Neuronal stem cell (in vitro differentiated cells): ENCODE measurements around the gene SYNE1.

Source experiments
- DNase-seq: peaks from one replicate; pipeline ENCODE4 v3.0.0-alpha.2; 2013; ENCODE audit warnings: low spot score
- H2AFZ ChIP-seq: one replicate; pipeline ENCODE4 v1.6.1; 2013; ENCODE audit warnings: mild to moderate bottlenecking, low read length, inconsistent platforms
- H2AK5ac ChIP-seq: 2 replicates; pipeline ENCODE4 v1.6.1; 2013; ENCODE audit warnings: low read depth, mild to moderate bottlenecking, inconsistent platforms, low read length, moderate library complexity, mixed read lengths
- H2BK120ac ChIP-seq: 2 replicates; pipeline ENCODE4 v1.6.1; 2013; ENCODE audit warnings: low read depth, mild to moderate bottlenecking, inconsistent platforms, low read length, moderate library complexity, mixed read lengths
- H2BK12ac ChIP-seq: one replicate; pipeline ENCODE4 v1.6.1; 2013; ENCODE audit warnings: low read length, inconsistent platforms
- H2BK15ac ChIP-seq: 2 replicates; pipeline ENCODE4 v1.6.1; 2013; ENCODE audit warnings: mild to moderate bottlenecking, low read length, inconsistent platforms, mixed read lengths
- H2BK5ac ChIP-seq: one replicate; pipeline ENCODE4 v1.6.1; 2013; ENCODE audit warnings: inconsistent platforms, mild to moderate bottlenecking, low read length, moderate library complexity
- H3K14ac ChIP-seq: one replicate; pipeline ENCODE4 v1.6.1; 2013; ENCODE audit warnings: low read length, inconsistent platforms
- H3K18ac ChIP-seq: 2 replicates; pipeline ENCODE4 v1.6.1; 2013; ENCODE audit warnings: low read length, inconsistent platforms
- H3K23ac ChIP-seq: 2 replicates; pipeline ENCODE4 v1.6.1; 2013; ENCODE audit warnings: low read depth, mild to moderate bottlenecking, mixed read lengths, low read length, inconsistent platforms; ENCODE audit not compliant: poor library complexity
- H3K27ac ChIP-seq: replicated peaks from 3 replicates; pipeline ENCODE4 v1.5.1; 2013; ENCODE audit warnings: low read length, inconsistent platforms
- H3K27me3 ChIP-seq, 3 experiments: 2 replicates each; pipeline ENCODE4 v1.6.1; 2013; ENCODE audit warnings: low read length in 3 of 3, mild to moderate bottlenecking in 2 of 3, inconsistent platforms in 1 of 3, low read depth in 1 of 3, mixed read lengths in 1 of 3, moderate library complexity in 1 of 3; ENCODE audit not compliant: control insufficient read depth in 3 of 3, insufficient read depth in 3 of 3
- H3K36me3 ChIP-seq, 2 donors: replicated peaks in 1 of 2; 2 replicates each; pipeline ENCODE4 v1.6.1; 2013; ENCODE audit warnings: low read length in 2 of 2; ENCODE audit not compliant: control insufficient read depth in 2 of 2, insufficient read depth in 2 of 2
- H3K4ac ChIP-seq: 2 replicates; pipeline ENCODE4 v1.6.1; 2013; ENCODE audit warnings: inconsistent platforms, mild to moderate bottlenecking, low read length, moderate library complexity
- H3K4me1 ChIP-seq, 2 donors: 1 replicate in 1 of 2; 2 replicates in 1 of 2; pipeline ENCODE4 v1.6.1; 2013; ENCODE audit warnings: low read length in 2 of 2, low read depth in 1 of 2; ENCODE audit not compliant: control insufficient read depth in 2 of 2, insufficient read depth in 1 of 2
- H3K4me2 ChIP-seq: one replicate; pipeline ENCODE4 v1.6.1; 2013; ENCODE audit warnings: mild to moderate bottlenecking, low read length, inconsistent platforms; ENCODE audit not compliant: insufficient read depth, poor library complexity, severe bottlenecking
- H3K4me3 ChIP-seq, 2 donors: 2 replicates each; pipeline ENCODE4 v1.5.1; 2013; ENCODE audit warnings: low read length in 2 of 2, mild to moderate bottlenecking in 2 of 2, inconsistent platforms in 1 of 2, moderate library complexity in 1 of 2
- H3K79me1 ChIP-seq: one replicate; pipeline ENCODE4 v1.6.1; 2013; ENCODE audit warnings: low read depth, mild to moderate bottlenecking, inconsistent platforms, low read length, moderate library complexity
- H3K9ac ChIP-seq: one replicate; pipeline ENCODE4 v1.6.1; 2013; ENCODE audit warnings: mild to moderate bottlenecking, low read depth, low read length, inconsistent platforms; ENCODE audit not compliant: poor library complexity
- H3K9me3 ChIP-seq, 2 donors: replicated peaks in 1 of 2; 2 replicates each; pipeline versions ENCODE3 to v1.6.1; 2013; ENCODE audit warnings: low read length in 2 of 2, mild to moderate bottlenecking in 2 of 2, inconsistent platforms in 1 of 2, low read depth in 1 of 2, mixed read lengths in 1 of 2, moderate library complexity in 1 of 2; ENCODE audit not compliant: control insufficient read depth in 2 of 2, insufficient read depth in 1 of 2
- H4K8ac ChIP-seq: one replicate; pipeline ENCODE4 v1.6.1; 2013; ENCODE audit warnings: low read depth, mild to moderate bottlenecking, inconsistent platforms, low read length, moderate library complexity
- H4K91ac ChIP-seq: one replicate; pipeline ENCODE4 v1.6.1; 2013; ENCODE audit warnings: low read length, low read depth, mild to moderate bottlenecking, inconsistent platforms; ENCODE audit not compliant: poor library complexity
- WGBS, 2 donors: extraction: QIAGEN DNeasy Blood & Tissue Kit; methylation state at CpG; one replicate each; pipeline ENCODE4 v1.1.7; 2013; ENCODE audit warnings: missing lambda C conversion rate in 2 of 2, mixed read lengths in 1 of 2; ENCODE audit not compliant: insufficient read length in 2 of 2, insufficient replicate concordance in 1 of 2; ENCODE audit errors: extremely low coverage in 2 of 2; 5-methylcytosine and 5-hydroxymethylcytosine counted together

Gene SYNE1

GRCh38 chr6:152127432-152128165 is 509.6 kb downstream of the SYNE1 start:
- H2AFZ ChIP-seq = no peak overlapping the region

GRCh38 chr6:152124429-152125074 is 512.6 kb downstream of the SYNE1 start:
- Histone ChIP-seq H2BK12ac (no peak overlapping the region), H3K14ac (no peak overlapping the region), H3K36me3 (no peaks in the 10 kb centered on the region), H2BK15ac (no peak overlapping the region), H2BK5ac (no peak overlapping the region), H3K9me3 (no peaks in the 10 kb centered on the region), H3K9ac (no peak overlapping the region), H3K4me1 (no peaks in the 10 kb centered on the region), H3K79me1 (no peaks in the 10 kb centered on the region), H3K4me2 (no peak overlapping the region), H3K18ac (no peak overlapping the region), H3K4ac (no peak overlapping the region), H3K4me3 (no peak overlapping the region), H3K27ac (no peak overlapping the region), H2BK120ac (no peak overlapping the region), H3K23ac (no peak overlapping the region), H4K91ac (no peak overlapping the region), H4K8ac (no peak overlapping the region), H2AK5ac (no peak overlapping the region), H3K27me3 (no peaks in the 10 kb centered on the region), H2AFZ (no peak overlapping the region)
- WGBS, 2 donors = no CpG with 5 or more reads among the region's 3 CpGs
- DNase-seq = peak; percentile 20

More at GRCh38 chr6:152127432-152128165, 509.6 kb downstream of the SYNE1 start:
- Histone ChIP-seq H3K4me1 (no peaks in the 10 kb centered on the region), H3K9ac (no peak overlapping the region), H3K23ac (no peak overlapping the region), H3K27ac (no peak overlapping the region), H3K79me1 (no peaks in the 10 kb centered on the region), H3K4ac (no peak overlapping the region), H2BK5ac (no peak overlapping the region), H4K8ac (no peak overlapping the region), H3K4me2 (no peak overlapping the region), H3K27me3 (no peaks in the 10 kb centered on the region), H4K91ac (no peak overlapping the region), H3K4me3 (no peak overlapping the region), H3K14ac (no peak overlapping the region), H2BK12ac (no peak overlapping the region), H2BK15ac (no peak overlapping the region), H3K36me3 (no peaks in the 10 kb centered on the region), H3K9me3 (no peaks in the 10 kb centered on the region), H2AK5ac (no peak overlapping the region), H3K18ac (no peak overlapping the region), H2BK120ac (no peak overlapping the region)
- no CpG with 5 or more reads among the region's 8 CpGs for WGBS, 2 donors
- DNase-seq = no peak

- no peak overlapping the region for H2BK5ac ChIP-seq
- no peak overlapping the region for H2AK5ac ChIP-seq
- no peak overlapping the region for H3K9ac ChIP-seq
- H2BK120ac ChIP-seq = no peak overlapping the region
- no peak overlapping the region for H3K27ac ChIP-seq
- H4K8ac ChIP-seq = no peak overlapping the region
- DNase-seq = no peak
- no peak overlapping the region for H2AFZ ChIP-seq
- H3K36me3 ChIP-seq = no peaks in the 10 kb centered on the region
- no peak overlapping the region for H2BK15ac ChIP-seq
- H3K4me1 ChIP-seq = no peaks in the 10 kb centered on the region
- H4K91ac ChIP-seq = no peak overlapping the region
- no peak overlapping the region for H3K14ac ChIP-seq
- H3K4me2 ChIP-seq = no peak overlapping the region
- no CpG with 5 or more reads among the region's 3 CpGs for WGBS, 2 donors
- no peaks in the 10 kb centered on the region for H3K27me3 ChIP-seq
- no peaks in the 10 kb centered on the region for H3K9me3 ChIP-seq
- no peak overlapping the region for H2BK12ac ChIP-seq
- H3K4ac ChIP-seq = no peak overlapping the region
- H3K18ac ChIP-seq = no peak overlapping the region
- H3K4me3 ChIP-seq = no peak overlapping the region
- no peaks in the 10 kb centered on the region for H3K79me1 ChIP-seq
- H3K23ac ChIP-seq = no peak overlapping the region
These were observed 514.1 kb downstream of the SYNE1 start for GRCh38 chr6:152123076-152123475.

GRCh38 chr6:152122434-152122833 is 514.7 kb downstream of the SYNE1 start:
- Histone ChIP-seq H4K91ac (no peak overlapping the region), H3K27ac (no peak overlapping the region), H3K4me3 (peak overlapping the region in 1 of 2 donors; percentile 37), H3K9ac (no peak overlapping the region), H3K27me3 (no peaks in the 10 kb centered on the region), H2BK12ac (no peak overlapping the region), H3K4ac (no peak overlapping the region), H2AFZ (no peak overlapping the region), H3K4me2 (no peak overlapping the region), H3K18ac (peak overlapping the region; percentile 1), H3K36me3 (no peaks in the 10 kb centered on the region), H3K4me1 (no peaks in the 10 kb centered on the region), H2BK5ac (no peak overlapping the region), H3K14ac (no peak overlapping the region), H3K23ac (no peak overlapping the region), H2AK5ac (no peak overlapping the region), H2BK15ac (no peak overlapping the region), H2BK120ac (no peak overlapping the region), H3K9me3 (no peaks in the 10 kb centered on the region), H3K79me1 (no peaks in the 10 kb centered on the region), H4K8ac (no peak overlapping the region)
- WGBS, 2 donors = no CpG with 5 or more reads among the region's 12 CpGs
- DNase-seq = no peak
